SK-N-SH treated with all-trans-retinoic acid at 6 μM for 48 hours (cell line): ENCODE data around the gene NHEJ1.

ENCODE experiments used
- ARNTL ChIP-seq: fragments of 450-650 bp; formaldehyde crosslinking; IDR thresholded peaks from 2 replicates; pipeline ENCODE4 v1.5.0; 2020; ENCODE audit warnings: low read depth, mild to moderate bottlenecking, moderate library complexity, borderline replicate concordance
- ISL1 ChIP-seq: fragments of 250-450 bp; sonication (Bioruptor Pico); IDR thresholded peaks from 2 replicates; pipeline ENCODE4 v2.1.2; 2022; ENCODE audit warnings: mild to moderate bottlenecking, moderate library complexity
- RARB ChIP-seq: fragments of 250-450 bp; sonication (Bioruptor Pico); IDR thresholded peaks from 2 replicates; pipeline ENCODE4 v1.8.0; 2021; ENCODE audit warnings: mild to moderate bottlenecking, moderate library complexity
- SNAI2 ChIP-seq: fragments of 250-450 bp; sonication (Bioruptor Pico); IDR thresholded peaks from 2 replicates; pipeline ENCODE4 v1.5.0; 2020; ENCODE audit warnings: mild to moderate bottlenecking, moderate library complexity
- ZFP30 ChIP-seq: fragments of 450-650 bp; formaldehyde crosslinking; IDR thresholded peaks from 2 replicates; pipeline ENCODE4 v1.5.0; 2022; ENCODE audit warnings: mild to moderate bottlenecking, moderate library complexity
- TF ChIP-seq, protein P1 (sequence below): fragments of 250-450 bp; sonication (Bioruptor Pico); IDR thresholded peaks from 2 replicates; pipeline ENCODE4 v1.8.0; 2020; ENCODE audit warnings: mild to moderate bottlenecking, moderate library complexity, borderline replicate concordance
- TF ChIP-seq, protein P2 (sequence below): fragments of 250-450 bp; sonication (Bioruptor Pico); IDR thresholded peaks from 2 replicates; pipeline ENCODE4 v1.8.0; 2021; ENCODE audit warnings: low read depth, mild to moderate bottlenecking, moderate library complexity, borderline replicate concordance

GRCh38 chr2:219163156-219163555, 2.5 kb upstream of the NHEJ1 start:
- TF ChIP-seq, protein P1, sequence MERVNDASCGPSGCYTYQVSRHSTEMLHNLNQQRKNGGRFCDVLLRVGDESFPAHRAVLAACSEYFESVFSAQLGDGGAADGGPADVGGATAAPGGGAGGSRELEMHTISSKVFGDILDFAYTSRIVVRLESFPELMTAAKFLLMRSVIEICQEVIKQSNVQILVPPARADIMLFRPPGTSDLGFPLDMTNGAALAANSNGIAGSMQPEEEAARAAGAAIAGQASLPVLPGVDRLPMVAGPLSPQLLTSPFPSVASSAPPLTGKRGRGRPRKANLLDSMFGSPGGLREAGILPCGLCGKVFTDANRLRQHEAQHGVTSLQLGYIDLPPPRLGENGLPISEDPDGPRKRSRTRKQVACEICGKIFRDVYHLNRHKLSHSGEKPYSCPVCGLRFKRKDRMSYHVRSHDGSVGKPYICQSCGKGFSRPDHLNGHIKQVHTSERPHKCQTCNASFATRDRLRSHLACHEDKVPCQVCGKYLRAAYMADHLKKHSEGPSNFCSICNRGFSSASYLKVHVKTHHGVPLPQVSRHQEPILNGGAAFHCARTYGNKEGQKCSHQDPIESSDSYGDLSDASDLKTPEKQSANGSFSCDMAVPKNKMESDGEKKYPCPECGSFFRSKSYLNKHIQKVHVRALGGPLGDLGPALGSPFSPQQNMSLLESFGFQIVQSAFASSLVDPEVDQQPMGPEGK (CRISPR knock-in tag) = no peak
- no peak for TF ChIP-seq RARB (CRISPR knock-in tag)
- no peak for TF ChIP-seq ISL1
- no peak for TF ChIP-seq SNAI2 (CRISPR knock-in tag)
- TF ChIP-seq ZFP30 = no peak
- TF ChIP-seq ARNTL = no peak
- TF ChIP-seq, protein P2, sequence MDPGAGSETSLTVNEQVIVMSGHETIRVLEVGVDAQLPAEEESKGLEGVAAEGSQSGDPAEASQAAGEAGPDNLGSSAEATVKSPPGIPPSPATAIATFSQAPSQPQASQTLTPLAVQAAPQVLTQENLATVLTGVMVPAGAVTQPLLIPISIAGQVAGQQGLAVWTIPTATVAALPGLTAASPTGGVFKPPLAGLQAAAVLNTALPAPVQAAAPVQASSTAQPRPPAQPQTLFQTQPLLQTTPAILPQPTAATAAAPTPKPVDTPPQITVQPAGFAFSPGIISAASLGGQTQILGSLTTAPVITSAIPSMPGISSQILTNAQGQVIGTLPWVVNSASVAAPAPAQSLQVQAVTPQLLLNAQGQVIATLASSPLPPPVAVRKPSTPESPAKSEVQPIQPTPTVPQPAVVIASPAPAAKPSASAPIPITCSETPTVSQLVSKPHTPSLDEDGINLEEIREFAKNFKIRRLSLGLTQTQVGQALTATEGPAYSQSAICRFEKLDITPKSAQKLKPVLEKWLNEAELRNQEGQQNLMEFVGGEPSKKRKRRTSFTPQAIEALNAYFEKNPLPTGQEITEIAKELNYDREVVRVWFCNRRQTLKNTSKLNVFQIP (CRISPR knock-in tag) = no peak
